ENCODE results near the gene PARVA.
"Not testable (repeated sequence)": the region's sequence is repeated elsewhere in the genome, so short reads cannot be mapped to it uniquely, and the experiment has no call there.

The PARVA gene

GRCh38 chr11:12508151-12508751 lies 130.9 kb downstream of the PARVA start:
- DNase-seq = no peak

- DNase-seq = no peak
Observed at GRCh38 chr11:12509371-12509770, 132.0 kb downstream of the PARVA start.

DNA sequence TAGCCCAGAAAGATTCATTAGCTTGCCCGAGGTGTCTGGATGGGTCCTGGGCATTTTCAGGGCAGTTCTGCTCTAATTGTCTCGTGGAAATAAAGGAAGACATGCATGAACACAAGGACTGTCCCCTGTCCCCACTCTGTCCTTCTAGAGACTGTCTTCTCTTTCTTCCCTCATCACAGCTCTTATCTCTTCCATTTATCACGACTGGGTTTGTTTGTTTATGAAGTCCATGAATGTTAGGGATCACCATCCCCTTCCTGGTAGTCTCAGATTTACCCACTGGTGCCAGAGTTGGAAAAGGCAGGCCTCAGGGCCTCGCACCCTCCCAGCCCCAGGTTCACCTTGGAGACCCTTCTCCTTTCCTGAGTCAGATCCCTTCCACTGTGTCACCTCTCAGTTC lies 134.8 kb downstream of the PARVA start:
- no peak for DNase-seq

GRCh38 chr11:12512826-12513395 lies 135.5 kb downstream of the PARVA start:
- DNase-seq = no peak

DNA sequence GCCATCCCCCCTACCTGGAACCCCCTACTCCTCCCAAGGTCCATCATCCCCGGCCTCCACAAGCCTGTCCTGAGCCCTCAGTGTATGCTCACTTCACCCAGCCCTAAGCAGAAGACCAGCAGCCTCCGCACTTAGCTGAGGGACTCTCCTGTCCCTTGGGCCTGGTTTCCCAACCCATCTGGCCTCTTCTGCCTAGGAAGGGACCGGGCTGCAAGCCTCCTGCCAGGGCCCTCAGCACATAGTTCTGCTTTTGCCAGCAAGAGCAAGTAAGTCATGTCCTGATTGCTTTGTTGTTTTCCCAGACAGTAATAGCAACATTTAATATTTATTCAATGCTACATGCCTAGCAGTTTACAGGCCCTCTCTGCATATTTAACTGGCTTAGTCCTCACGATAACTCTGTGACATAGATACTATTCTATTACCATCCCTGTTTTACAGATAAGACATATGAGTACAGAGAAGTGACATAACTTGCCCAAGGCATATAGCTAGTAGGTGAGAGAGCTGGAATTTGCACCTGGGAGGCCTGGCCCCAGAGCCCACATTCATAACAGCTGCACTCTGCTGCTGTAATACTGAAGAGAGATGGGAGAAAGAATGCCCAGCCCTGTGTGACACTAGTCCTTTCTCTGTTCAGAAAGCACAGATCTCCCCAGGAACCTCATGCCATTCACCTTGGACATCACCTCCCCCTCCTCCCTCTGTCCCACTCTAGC lies 139.2 kb downstream of the PARVA start:
- no peak for DNase-seq

DNA sequence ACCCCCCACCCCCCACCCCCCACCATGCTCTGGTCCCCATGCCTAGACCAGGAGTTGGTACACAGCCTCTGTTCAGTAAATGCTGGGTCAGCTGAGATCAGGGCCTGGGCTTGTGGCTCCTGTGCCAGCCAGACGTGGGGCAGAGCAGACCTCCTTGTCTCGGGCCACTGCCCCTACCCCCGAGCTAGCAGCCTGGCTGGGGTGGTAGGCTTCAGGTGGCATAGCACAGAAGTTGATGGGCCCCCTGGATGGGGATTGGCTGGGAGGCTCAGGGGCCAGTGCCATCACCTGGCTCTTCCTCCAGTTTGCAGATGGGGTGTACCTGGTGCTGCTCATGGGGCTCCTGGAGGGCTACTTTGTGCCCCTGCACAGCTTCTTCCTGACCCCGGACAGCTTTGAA lies 139.9 kb downstream of the PARVA start:
- DNase-seq = no peak

DNA sequence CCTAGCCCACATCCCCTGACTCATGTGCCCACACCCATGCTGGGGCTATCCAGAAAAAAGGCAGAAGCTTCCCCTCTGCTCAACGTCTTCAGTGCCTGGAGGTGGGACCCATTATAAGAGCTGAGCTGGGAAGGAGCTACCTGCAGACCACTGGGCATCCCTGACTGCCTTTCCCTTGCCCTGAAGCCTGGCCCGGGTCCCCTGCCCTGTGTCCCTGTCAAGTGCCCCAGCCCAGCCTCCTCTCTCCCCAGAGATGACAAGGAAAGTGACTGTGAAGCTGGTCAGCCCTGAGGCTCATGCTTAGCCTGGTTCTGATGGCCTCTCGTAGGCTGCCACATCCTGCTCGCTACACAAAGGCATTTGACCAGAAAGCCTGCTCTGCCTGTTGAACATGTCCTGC lies 140.4 kb downstream of the PARVA start:
- no peak for DNase-seq

- no peak for DNase-seq
Observed at GRCh38 chr11:12518606-12519385, 141.4 kb downstream of the PARVA start.

GRCh38 chr11:12520054-12520453 lies 142.7 kb downstream of the PARVA start:
- DNase-seq = no peak

- not testable (repeated sequence) for DNase-seq
Observed at GRCh38 chr11:12520576-12520975, 143.2 kb downstream of the PARVA start.

GRCh38 chr11:12523180-12523924 lies 146.0 kb downstream of the PARVA start:
- DNase-seq = no peak

DNA sequence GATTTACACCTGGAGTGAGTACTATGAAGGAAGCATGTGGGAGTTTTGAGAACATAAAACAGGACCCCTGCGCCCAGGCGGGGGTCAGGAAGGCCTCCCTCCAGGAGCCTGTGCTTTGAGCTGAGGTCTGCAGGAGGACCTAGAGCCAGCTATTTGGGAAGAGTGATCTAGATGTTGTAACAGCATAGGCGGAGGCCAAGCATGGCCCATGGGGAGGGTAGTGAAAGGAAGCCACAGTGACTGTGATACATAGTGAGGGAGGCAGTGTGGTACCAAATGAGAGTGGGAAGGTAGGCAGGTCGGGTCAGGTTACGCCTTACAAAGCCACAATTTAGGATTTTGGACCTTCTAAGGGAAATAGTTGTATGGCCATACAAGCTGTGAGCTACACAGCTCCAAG lies 147.5 kb downstream of the PARVA start:
- no peak for DNase-seq

DNA sequence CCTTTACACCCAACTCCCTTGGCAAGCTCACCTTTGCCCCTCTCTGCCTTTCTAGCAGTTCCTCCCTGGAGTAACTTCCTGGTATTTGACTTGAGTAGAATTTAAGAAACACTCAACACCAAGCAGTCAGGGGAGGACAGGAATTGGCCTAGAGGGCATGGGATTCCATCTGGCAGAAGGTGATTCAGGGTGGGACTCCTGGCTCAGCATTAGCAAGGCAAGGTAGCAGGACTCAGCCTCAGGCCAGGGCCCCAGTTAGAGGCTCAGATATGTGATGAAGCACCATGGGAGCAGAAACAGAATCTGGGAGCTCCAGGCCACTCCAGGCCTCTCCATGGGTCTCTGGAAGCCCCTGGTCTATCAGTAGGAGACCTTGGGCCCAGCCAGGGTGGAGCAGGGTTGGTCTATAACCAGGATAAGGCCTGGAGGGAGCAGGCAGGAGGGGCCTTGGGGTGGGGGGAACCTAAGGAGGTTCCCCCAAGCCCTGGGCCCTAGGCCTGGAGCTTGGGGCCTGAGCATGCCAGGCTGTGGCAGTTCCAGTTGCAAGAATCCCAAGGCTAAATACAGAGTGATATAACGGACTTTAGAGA lies 148.2 kb downstream of the PARVA start:
- no peak for DNase-seq

- DNase-seq = no peak
Observed at GRCh38 chr11:12526789-12527188, 149.4 kb downstream of the PARVA start.

- no peak for DNase-seq
Observed at GRCh38 chr11:12528487-12528886, 151.1 kb downstream of the PARVA start.

DNA sequence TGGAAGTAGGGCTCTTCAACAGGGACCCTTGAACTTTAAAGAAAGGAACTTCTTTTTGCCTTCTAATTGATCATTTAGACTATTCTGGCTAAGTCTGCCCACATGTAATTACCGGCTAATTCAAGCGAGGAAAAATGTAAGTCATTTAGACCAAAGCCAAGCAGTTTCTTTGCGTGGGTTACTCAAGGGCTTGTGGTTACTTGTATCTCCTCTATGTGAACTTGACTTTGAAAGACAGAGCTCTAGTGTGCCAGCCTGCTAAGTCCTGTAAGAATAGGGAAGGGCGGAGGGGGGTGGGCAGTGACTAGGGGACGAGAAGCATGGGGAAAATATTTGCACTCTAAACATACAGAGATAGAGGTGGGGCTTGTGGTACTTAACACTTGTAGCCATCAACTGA lies 151.7 kb downstream of the PARVA start:
- DNase-seq = no peak

- DNase-seq = no peak
Observed at GRCh38 chr11:12529793-12530192, 152.4 kb downstream of the PARVA start.

DNA sequence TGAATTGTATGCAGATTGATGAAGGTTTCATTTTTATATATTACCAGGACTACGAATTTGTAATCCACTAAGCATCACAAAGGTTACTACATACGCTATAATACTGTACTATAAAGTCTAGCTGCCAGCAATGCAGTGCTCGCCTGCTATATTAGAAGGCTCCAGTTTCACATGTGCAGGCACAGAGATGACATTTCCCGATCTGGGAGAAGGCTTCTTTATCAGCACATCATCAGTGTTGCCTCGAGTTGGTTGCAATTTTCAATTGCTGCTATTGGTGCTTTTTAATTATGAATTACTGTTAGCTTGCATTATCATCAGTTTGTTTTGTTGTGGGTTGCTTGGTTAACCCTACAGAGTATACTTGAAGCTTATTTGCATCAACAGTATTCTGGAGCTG lies 153.6 kb downstream of the PARVA start:
- no peak for DNase-seq

- DNase-seq = no peak
Observed at GRCh38 chr11:12531681-12532080, 154.3 kb downstream of the PARVA start.

GRCh38 chr11:12532580-12532979 lies 155.2 kb downstream of the PARVA start:
- DNase-seq = no peak

DNA sequence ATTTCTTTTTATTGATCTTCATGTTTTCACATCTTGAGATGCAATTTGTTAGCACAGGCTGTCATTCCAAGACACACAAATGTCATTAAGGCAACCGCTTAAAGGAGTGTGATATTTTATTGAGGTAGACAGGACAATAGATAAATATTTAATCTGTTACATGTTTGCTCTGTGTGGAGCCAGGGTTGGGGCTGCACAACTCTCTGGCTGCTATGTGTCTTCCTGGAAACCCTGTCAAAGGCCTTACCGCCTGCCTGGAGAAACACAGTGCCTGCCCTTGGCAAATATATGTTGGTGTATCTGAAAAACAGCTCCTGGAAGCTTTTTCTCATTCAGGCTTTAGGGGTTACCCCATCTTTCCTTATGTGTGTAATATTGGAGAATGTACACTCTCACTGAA lies 157.2 kb downstream of the PARVA start:
- DNase-seq = no peak

DNA sequence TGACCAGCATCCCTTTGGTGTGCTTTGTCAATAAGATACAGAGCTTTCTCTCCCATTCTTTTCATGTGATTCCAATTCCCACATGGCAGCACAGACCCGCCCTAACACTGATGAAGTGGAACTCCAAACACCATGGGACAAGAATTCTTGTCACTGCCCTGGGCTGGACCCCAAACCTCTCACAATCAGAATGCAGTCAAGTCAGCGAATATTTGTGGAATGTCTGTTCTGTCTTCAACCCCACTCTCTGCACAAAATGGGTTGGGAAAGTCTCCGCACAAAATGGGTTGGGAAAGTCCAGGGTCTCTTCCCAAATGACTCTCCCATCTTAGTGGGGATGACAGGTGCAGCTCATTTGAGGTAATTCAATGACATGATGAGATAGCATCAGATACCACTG lies 157.9 kb downstream of the PARVA start:
- no peak for DNase-seq

GRCh38 chr11:12536566-12536965 lies 159.2 kb downstream of the PARVA start:
- DNase-seq = no peak
